ENCODE data around the gene SLC22A1. TPM values are rescaled to one million over a fixed set of nuclear protein-coding genes. Genes with fewer than 3 reads are reported as not detected.

The SLC22A1 gene
- total RNA-seq, 2 experiments from 2014 or later: 0.82 to 1.6 TPM

DNA sequence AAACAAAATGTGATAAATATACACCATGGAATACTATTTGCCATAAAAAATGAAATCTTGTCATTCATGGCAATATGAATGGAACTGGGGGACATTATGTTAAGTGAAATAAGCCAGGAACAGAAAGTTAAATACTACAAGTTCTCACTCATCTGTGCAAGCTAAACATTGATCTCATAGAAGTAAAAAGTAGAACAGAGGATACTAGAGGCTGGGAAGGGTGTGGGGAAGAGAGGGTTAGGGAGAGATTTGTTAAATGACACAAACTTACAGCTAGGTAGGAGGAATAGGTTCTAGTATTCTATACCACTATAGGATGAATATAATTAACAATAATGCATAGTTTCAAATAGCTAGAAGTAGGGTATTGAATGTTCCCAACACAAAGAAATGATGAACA lies 76.0 kb downstream of the SLC22A1 start:
- no peak overlapping the region for H3K27ac Mint-ChIP-seq
- no peak overlapping the region for H3K4me3 Mint-ChIP-seq

DNA sequence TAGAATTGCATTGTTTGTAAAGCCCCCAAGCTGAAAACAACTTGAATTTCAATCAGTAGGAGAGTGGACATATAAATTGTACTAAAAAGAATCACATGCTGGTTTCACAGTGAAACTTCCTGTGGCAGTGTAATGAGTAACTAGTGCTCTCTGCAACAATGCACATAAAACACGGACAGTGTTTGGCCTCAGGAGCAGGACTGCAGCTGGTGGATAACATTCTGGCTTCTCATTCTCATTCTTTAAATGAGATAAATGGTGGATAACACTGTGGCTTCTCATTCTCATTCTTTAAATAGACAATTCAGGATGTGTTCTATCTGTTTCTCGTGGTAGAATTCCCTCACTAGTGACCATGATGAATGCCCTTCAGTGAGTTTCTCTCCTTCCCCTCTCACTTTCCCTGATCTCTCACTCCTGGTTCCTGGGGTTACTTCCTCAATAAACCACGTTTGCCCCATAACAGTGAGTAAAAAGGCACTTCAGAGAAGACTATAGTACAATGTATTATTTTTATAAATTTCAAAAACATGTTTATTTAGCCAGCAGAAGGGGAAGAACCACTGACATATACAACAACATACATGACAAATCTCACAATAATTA lies 77.1 kb downstream of the SLC22A1 start:
- H3K27ac Mint-ChIP-seq: no peak overlapping the region
- H3K36me3 Mint-ChIP-seq: no peaks in the 10 kb centered on the region
- H3K4me1 Mint-ChIP-seq: no peaks in the 10 kb centered on the region
- CTCF ChIA-PET: no interaction called here
- no peak overlapping the region for H3K4me3 Mint-ChIP-seq
- peaks cover 2% of the 10 kb centered on the region for H3K9me3 Mint-ChIP-seq (ENCODE audit: low read depth)
- DNase-seq (no peak), ATAC-seq (no peak)
- H3K27me3 Mint-ChIP-seq: peaks cover 2% of the 10 kb centered on the region

More for the DNA sequence above, 76.0 kb downstream of the SLC22A1 start:
- Mint-ChIP-seq H3K36me3 (no peaks in the 10 kb centered on the region), H3K27me3 (peaks cover 2% of the 10 kb centered on the region), H3K9me3 (ENCODE audit: low read depth) (peaks cover 10% of the 10 kb centered on the region), H3K4me1 (no peaks in the 10 kb centered on the region)
- DNase-seq (no peak), ATAC-seq (no peak)
- CTCF ChIA-PET: no interaction called here

DNA sequence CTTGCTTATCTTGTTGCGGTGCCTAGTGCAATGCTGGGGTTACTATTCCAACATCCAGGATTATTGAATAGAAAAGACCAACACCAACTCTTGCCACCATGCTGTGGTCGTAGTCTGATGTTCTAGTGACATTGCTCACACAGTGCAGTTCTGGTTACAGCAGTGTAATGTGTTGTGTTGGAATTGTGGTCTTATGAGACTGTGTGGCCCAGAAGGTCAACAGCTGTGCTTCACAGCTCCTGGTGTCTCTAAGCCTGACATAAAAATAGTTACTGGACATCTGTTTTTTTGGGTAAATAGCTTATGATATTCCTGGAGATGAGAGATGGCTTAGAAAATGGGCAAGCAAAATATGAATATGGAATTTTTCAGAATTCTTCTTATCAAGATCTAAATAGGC lies 79.4 kb downstream of the SLC22A1 start:
- H3K4me3 Mint-ChIP-seq: no peak overlapping the region
- DNase-seq: no peak
- peaks cover 2% of the 10 kb centered on the region for H3K27me3 Mint-ChIP-seq
- no peaks in the 10 kb centered on the region for H3K36me3 Mint-ChIP-seq
- H3K27ac Mint-ChIP-seq: no peak overlapping the region
- CTCF ChIA-PET: no interaction called here
- no peaks in the 10 kb centered on the region for H3K4me1 Mint-ChIP-seq
- no peak for ATAC-seq
- H3K9me3 Mint-ChIP-seq (ENCODE audit: low read depth): no peaks in the 10 kb centered on the region

DNA sequence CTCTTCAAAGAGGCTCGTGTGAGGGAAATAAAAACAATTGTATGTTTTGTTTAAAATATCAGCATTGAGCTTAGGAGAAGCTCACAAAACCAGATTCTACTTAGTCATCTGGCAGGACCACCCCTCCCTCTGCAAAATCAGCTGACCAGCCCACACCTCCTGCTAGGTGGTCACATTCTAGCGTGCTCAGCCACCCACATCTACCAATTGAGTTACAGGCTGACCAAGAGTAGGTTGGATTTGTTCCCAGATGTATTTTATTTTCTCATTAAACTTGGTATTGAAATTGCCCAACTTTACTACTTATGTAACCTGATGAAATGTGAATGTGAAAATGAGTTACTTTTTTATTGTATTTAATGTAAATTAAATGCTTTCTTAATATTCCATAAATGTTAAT lies 80.8 kb downstream of the SLC22A1 start:
- no peak for DNase-seq

DNA sequence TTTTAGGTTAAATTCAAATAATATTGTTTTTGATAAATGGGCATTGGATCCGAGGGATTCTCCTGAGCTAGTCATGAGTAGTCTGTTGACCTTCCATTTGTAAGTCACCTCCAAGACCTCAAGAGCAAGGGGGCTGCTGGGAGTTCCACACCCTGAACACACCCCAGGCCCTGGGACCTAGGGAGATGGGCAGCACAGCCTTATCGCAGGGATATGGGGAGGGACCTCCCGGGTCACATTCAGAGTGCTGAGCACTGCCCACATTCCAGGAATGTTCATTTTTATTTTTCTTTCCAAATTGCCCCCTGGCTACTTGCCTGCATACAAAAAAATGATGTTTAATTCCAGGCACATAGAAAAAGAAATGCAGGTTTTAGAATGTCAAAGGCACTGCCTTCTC lies 81.5 kb downstream of the SLC22A1 start:
- Mint-ChIP-seq H3K9me3 (ENCODE audit: low read depth) (no peaks in the 10 kb centered on the region), H3K4me3 (no peak overlapping the region), H3K27me3 (no peaks in the 10 kb centered on the region), H3K36me3 (no peaks in the 10 kb centered on the region), H3K27ac (no peak overlapping the region), H3K4me1 (no peaks in the 10 kb centered on the region)
- no peak for ATAC-seq
- CTCF ChIA-PET: no interaction called here
- no peak for DNase-seq

More for the DNA sequence above, 80.8 kb downstream of the SLC22A1 start:
- H3K27ac Mint-ChIP-seq: no peak overlapping the region
- H3K36me3 Mint-ChIP-seq: no peaks in the 10 kb centered on the region
- ATAC-seq: no peak
- H3K4me3 Mint-ChIP-seq: no peak overlapping the region
- CTCF ChIA-PET: no interaction called here
- no peaks in the 10 kb centered on the region for H3K9me3 Mint-ChIP-seq (ENCODE audit: low read depth)
- no peaks in the 10 kb centered on the region for H3K4me1 Mint-ChIP-seq
- no peaks in the 10 kb centered on the region for H3K27me3 Mint-ChIP-seq

DNA sequence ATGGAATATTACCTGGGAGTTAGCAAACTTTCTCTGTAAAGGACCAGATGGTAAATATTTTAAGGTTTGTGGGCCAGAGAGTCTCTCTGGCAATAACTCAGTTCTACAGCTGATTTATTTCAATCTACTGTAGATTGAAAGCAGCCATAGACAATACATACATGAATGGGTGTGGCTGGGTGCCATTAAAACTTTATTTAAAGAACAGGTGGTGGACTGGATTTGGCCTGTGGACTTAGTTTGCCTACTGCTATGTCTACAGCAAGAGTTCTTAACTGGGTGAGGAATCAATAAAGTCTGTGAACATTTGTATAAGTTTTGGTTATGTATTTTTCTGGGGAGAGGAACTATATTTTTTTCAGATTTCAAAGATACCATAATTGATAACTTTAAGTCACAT lies 81.9 kb downstream of the SLC22A1 start:
- no peak for DNase-seq
- Mint-ChIP-seq H3K36me3 (no peaks in the 10 kb centered on the region), H3K27me3 (no peaks in the 10 kb centered on the region), H3K27ac (no peak overlapping the region), H3K4me1 (no peaks in the 10 kb centered on the region), H3K4me3 (no peak overlapping the region), H3K9me3 (ENCODE audit: low read depth) (no peaks in the 10 kb centered on the region)
- CTCF ChIA-PET: no interaction called here
- no peak for ATAC-seq

DNA sequence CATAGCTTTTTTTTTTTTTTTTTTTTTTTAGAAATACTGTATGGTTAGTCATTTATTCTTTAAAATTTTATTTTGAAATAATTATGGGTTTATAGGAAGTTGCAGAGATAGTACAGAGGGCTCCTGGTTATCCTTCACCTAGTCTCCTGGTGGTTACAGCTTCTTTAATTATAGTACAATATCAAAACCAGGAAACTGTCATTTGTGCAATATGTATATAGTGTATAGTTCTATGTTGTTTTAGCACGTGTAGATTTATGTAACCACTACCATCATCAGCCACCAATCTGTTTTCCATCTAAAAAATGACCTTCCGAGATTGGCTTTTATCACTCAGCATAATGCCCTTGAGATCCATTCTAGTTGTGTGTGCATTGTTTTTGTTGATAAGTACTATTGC lies 82.3 kb downstream of the SLC22A1 start:
- H3K36me3 Mint-ChIP-seq: no peaks in the 10 kb centered on the region
- no peaks in the 10 kb centered on the region for H3K4me1 Mint-ChIP-seq
- no peak overlapping the region for H3K27ac Mint-ChIP-seq
- H3K4me3 Mint-ChIP-seq: no peak overlapping the region
- no peaks in the 10 kb centered on the region for H3K27me3 Mint-ChIP-seq
- H3K9me3 Mint-ChIP-seq (ENCODE audit: low read depth): no peaks in the 10 kb centered on the region
- DNase-seq: no peak
- CTCF ChIA-PET: no interaction called here
- no peak for ATAC-seq

DNA sequence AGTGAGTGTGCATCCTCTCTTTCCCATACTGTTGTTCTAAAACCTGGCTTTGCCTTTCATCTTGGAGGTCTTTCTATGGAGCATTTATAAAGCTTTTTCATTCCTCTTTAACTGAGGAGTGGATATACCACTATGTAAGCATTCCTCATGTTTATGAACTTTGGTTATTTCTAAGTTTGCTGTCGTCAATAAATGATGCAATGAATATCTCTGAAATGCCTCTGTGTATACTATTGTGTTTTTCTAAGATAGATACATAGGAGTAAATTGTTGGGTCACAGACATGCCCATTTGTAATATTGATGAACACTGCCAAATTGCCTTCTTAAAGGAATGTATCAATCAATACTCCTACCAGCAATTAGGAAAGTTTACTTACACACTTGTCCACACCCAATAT lies 83.1 kb downstream of the SLC22A1 start:
- Mint-ChIP-seq H3K9me3 (ENCODE audit: low read depth) (no peaks in the 10 kb centered on the region), H3K4me1 (no peaks in the 10 kb centered on the region), H3K27ac (no peak overlapping the region), H3K36me3 (no peaks in the 10 kb centered on the region), H3K27me3 (no peaks in the 10 kb centered on the region), H3K4me3 (no peak overlapping the region)
- ATAC-seq (no peak), DNase-seq (no peak)
- CTCF ChIA-PET: no interaction called here

DNA sequence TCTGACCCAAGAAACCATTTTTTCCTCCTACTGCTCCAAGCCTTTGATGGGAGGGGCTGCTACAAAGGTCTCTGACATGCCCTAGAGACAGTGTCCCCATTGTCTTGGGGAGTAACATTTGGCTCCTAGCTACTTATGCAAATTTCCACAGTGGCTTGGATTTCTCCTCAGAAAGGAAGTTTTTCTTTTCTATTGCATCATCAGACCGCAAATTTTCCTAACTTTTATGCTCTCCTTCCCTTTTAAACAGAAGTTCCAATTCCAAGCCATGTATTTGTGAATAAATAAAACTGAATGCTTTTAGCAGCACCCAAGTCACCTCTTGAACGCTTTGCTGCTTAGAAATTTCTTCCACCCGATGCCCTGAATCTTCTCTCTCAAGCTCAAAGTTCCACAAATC lies 86.0 kb downstream of the SLC22A1 start:
- Mint-ChIP-seq H3K9me3 (ENCODE audit: low read depth) (no peaks in the 10 kb centered on the region), H3K27me3 (peaks cover 3% of the 10 kb centered on the region), H3K4me3 (no peak overlapping the region), H3K36me3 (no peaks in the 10 kb centered on the region), H3K4me1 (no peaks in the 10 kb centered on the region), H3K27ac (no peak overlapping the region)
- DNase-seq (no peak), ATAC-seq (no peak)
- CTCF ChIA-PET: no interaction called here

Other genes starting within 250 kb of the SLC22A1 start
- gene MAS1, start 230.8 kb upstream of the SLC22A1 start, total RNA-seq: not detected
- 10 to 100 TPM; 74.5 to 83.1 TPM for gene IGF2R, start 152.7 kb upstream of the SLC22A1 start, total RNA-seq
- gene SLC22A2, start 137.0 kb downstream of the SLC22A1 start, total RNA-seq: not detected
- gene SLC22A3, start 226.6 kb downstream of the SLC22A1 start, total RNA-seq: not detected

Data from activated CD8-positive, alpha-beta memory T cell treated with anti-CD3 and anti-CD28 coated beads, Interleukin-2, amount 10 ng/mL, durations not matched to agents 7 days and 5 days (primary cell).